ENCODE data around the gene EXOC3L1.

Gene EXOC3L1

DNA sequence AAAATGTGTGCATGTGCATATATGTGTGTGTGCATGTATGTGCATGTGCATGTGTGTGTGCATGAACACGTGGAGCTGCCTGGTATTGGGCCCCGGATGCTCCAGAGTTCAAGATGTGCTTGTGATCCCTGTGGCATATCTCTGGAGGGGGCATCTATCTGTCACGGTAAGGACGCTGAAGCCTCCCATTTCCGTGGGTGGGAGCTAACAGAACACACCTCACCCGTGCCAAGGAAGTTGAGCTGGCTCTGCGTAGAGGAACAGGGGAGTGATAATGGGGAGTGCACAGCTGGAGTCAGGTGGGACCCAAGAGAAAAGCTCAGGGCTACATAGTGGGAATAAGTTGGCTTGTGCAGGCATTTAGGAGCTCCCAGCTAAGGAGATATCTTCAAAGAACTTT, 21.7 kb upstream of the EXOC3L1 start:
- Histone ChIP-seq H3K4me3 (replicated peaks; ENCODE audit: insufficient read depth, low read length) (no peak overlapping the region), H3K27me3 (ENCODE audit: insufficient read depth, poor library complexity, severe bottlenecking) (no peaks in the 10 kb centered on the region), H3K27ac (replicated peaks) (no peak overlapping the region)
- DNase-seq (ENCODE audit: low read depth in 1 of 2, low spot score in 1 of 2) = no peak
- TF ChIP-seq, protein P1, sequence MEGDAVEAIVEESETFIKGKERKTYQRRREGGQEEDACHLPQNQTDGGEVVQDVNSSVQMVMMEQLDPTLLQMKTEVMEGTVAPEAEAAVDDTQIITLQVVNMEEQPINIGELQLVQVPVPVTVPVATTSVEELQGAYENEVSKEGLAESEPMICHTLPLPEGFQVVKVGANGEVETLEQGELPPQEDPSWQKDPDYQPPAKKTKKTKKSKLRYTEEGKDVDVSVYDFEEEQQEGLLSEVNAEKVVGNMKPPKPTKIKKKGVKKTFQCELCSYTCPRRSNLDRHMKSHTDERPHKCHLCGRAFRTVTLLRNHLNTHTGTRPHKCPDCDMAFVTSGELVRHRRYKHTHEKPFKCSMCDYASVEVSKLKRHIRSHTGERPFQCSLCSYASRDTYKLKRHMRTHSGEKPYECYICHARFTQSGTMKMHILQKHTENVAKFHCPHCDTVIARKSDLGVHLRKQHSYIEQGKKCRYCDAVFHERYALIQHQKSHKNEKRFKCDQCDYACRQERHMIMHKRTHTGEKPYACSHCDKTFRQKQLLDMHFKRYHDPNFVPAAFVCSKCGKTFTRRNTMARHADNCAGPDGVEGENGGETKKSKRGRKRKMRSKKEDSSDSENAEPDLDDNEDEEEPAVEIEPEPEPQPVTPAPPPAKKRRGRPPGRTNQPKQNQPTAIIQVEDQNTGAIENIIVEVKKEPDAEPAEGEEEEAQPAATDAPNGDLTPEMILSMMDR (IDR thresholded peaks at IDR 0.05; ENCODE audit: insufficient read depth, low read length) = no peak
- no peak for TF ChIP-seq GABPA (IDR thresholded peaks at IDR 0.05; ENCODE audit: low read depth)
- TF ChIP-seq, protein P2, sequence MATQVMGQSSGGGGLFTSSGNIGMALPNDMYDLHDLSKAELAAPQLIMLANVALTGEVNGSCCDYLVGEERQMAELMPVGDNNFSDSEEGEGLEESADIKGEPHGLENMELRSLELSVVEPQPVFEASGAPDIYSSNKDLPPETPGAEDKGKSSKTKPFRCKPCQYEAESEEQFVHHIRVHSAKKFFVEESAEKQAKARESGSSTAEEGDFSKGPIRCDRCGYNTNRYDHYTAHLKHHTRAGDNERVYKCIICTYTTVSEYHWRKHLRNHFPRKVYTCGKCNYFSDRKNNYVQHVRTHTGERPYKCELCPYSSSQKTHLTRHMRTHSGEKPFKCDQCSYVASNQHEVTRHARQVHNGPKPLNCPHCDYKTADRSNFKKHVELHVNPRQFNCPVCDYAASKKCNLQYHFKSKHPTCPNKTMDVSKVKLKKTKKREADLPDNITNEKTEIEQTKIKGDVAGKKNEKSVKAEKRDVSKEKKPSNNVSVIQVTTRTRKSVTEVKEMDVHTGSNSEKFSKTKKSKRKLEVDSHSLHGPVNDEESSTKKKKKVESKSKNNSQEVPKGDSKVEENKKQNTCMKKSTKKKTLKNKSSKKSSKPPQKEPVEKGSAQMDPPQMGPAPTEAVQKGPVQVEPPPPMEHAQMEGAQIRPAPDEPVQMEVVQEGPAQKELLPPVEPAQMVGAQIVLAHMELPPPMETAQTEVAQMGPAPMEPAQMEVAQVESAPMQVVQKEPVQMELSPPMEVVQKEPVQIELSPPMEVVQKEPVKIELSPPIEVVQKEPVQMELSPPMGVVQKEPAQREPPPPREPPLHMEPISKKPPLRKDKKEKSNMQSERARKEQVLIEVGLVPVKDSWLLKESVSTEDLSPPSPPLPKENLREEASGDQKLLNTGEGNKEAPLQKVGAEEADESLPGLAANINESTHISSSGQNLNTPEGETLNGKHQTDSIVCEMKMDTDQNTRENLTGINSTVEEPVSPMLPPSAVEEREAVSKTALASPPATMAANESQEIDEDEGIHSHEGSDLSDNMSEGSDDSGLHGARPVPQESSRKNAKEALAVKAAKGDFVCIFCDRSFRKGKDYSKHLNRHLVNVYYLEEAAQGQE (IDR thresholded peaks at IDR 0.05; ENCODE audit: insufficient replicate concordance, low read depth) = no peak
- no peak for TF ChIP-seq SPI1 (IDR thresholded peaks at IDR 0.05; ENCODE audit: borderline replicate concordance, low read depth)
- no peak for TF ChIP-seq POLR2AphosphoS5 (IDR thresholded peaks at IDR 0.05; ENCODE audit: low read depth)

DNA sequence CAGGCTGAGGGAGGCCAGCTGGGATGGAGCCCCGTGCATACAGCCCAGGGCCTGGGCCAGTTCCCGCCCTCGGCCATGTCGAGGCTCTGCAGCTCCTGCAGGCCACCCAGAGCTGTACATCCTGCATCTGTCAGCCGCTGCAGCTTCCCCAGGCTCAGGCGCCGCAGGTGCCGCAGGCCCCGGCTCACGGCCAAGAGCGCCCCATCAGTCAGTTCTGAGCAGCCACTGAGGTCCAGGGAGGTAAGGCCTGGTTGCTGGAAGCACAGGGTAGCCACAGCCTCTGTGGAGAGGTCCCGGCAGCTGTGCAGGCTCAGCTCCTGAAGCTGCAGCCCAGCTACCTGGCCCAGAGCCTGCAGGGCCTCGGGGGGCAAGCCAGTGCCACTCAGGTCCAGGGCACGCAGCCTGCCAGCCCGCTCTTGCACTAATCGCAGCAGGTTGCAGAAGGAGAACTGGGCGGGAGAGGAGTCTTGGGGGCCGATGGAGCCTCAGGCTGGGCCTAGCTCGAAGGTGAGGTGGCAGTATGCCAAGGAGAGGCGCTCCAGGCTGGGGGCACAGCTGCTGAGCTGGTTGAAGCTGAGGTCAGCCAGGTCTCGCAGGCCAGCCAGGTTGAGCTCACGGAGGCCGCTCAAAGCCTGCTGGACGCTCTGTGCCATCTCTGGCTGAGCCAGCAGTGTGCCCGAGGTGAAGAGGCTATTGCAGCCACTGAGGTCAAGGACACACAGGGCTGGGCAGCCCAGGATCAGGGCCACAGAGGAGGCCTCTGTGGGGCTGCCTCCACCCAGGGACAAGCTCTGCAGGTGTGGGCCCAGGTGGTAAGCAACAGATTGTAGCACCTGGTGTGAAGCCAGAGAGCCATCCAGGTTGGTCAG, 20.4 kb upstream of the EXOC3L1 start:
- Histone ChIP-seq H3K27ac (replicated peaks) (no peak overlapping the region), H3K27me3 (ENCODE audit: insufficient read depth, poor library complexity, severe bottlenecking) (no peaks in the 10 kb centered on the region), H3K4me3 (replicated peaks; ENCODE audit: insufficient read depth, low read length) (no peak overlapping the region)
- DNase-seq (ENCODE audit: low read depth in 1 of 2, low spot score in 1 of 2) = no peak
- TF ChIP-seq, protein P2 (IDR thresholded peaks at IDR 0.05; ENCODE audit: insufficient replicate concordance, low read depth) = no peak
- TF ChIP-seq SPI1 (IDR thresholded peaks at IDR 0.05; ENCODE audit: borderline replicate concordance, low read depth) (no peak), GABPA (IDR thresholded peaks at IDR 0.05; ENCODE audit: low read depth) (no peak), POLR2AphosphoS5 (IDR thresholded peaks at IDR 0.05; ENCODE audit: low read depth) (no peak)
- TF ChIP-seq, protein P1 (IDR thresholded peaks at IDR 0.05; ENCODE audit: insufficient read depth, low read length) = no peak

GRCh38 chr16:67209565-67209964, 19.6 kb upstream of the EXOC3L1 start:
- no peaks in the 10 kb centered on the region for H3K27me3 ChIP-seq (ENCODE audit: insufficient read depth, poor library complexity, severe bottlenecking)
- no peak for DNase-seq (ENCODE audit: low read depth in 1 of 2, low spot score in 1 of 2)
- TF ChIP-seq GABPA (IDR thresholded peaks at IDR 0.05; ENCODE audit: low read depth) (no peak), POLR2AphosphoS5 (IDR thresholded peaks at IDR 0.05; ENCODE audit: low read depth) (no peak)
- H3K27ac ChIP-seq (replicated peaks) = no peak overlapping the region
- no peak overlapping the region for H3K4me3 ChIP-seq (replicated peaks; ENCODE audit: insufficient read depth, low read length)

- no peak for DNase-seq (ENCODE audit: low read depth in 1 of 2, low spot score in 1 of 2)
- Histone ChIP-seq H3K27ac (replicated peaks) (no peak overlapping the region), H3K4me3 (replicated peaks; ENCODE audit: insufficient read depth, low read length) (no peak overlapping the region), H3K27me3 (ENCODE audit: insufficient read depth, poor library complexity, severe bottlenecking) (no peaks in the 10 kb centered on the region)
- TF ChIP-seq GABPA (IDR thresholded peaks at IDR 0.05; ENCODE audit: low read depth) (no peak), POLR2AphosphoS5 (IDR thresholded peaks at IDR 0.05; ENCODE audit: low read depth) (no peak), SPI1 (IDR thresholded peaks at IDR 0.05; ENCODE audit: borderline replicate concordance, low read depth) (no peak)
- TF ChIP-seq, protein P1 (IDR thresholded peaks at IDR 0.05; ENCODE audit: insufficient read depth, low read length) = no peak
- TF ChIP-seq, protein P2 (IDR thresholded peaks at IDR 0.05; ENCODE audit: insufficient replicate concordance, low read depth) = no peak
Measured at GRCh38 chr16:67208154-67208896, 18.4 kb upstream of the EXOC3L1 start.

All from HL-60 (cell line).